ENCODE results near the gene SLCO3A1.

The SLCO3A1 gene

DNA sequence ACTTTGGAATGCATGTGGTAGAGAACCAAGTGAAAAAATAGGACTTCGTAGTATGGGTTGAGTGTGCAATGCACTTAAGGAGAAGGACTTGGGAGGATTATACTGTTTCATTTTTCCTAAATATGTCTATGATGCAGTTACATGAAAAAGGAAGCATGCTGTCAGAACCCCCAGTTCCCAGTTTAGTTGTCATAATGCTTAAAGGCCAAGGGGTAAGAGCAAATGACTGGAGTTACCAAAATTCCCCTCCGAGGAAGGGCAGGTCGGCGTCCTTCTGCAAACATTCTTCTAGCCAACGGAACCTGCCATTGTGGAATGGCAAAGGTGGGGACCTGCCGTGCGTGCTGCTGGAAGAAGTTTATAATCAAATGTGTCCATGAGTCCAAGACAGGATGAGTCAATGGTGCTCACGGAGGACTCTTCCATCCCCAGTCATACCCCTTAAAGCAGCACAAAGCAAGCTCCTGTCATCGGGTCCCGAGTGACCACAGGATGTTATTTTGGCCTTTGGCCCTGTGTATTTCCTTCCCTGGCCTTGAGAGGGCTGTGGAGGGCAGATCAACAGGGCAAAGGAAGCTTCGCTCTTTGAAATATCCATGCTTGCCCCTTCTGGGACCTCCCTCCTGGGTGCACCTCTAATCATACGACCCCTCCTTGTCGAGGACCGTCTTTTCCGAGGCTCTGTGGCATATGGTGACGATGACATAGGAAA is 93.2 kb downstream of the SLCO3A1 start:
- no peak overlapping the region for H3K4me3 ChIP-seq (ENCODE audit: low read depth, low read length)
- DNase-seq (ENCODE audit: low read depth) = no peak
- TF ChIP-seq CTCF (IDR thresholded peaks at IDR 0.05; ENCODE audit: low read depth, low read length, missing control alignments) = no peak

DNA sequence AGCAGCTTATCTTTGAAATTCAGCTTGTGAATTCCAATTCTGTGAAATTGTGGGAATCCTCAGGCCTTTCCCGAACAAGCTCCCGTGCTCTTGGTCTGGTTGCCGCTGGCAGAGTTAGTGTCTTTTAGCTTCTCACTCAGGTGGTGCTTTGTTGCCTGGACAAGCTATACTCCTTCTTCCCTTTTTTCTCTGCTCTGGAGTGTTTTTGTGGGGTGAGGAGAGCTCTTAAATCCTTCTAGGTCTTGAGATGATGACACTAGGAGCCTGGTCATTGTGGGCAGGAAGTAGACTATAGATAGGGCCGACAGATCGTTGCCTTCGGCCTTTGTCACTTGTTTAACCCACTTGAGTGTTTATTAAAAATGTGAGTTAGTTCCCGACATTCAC is 93.8 kb downstream of the SLCO3A1 start:
- no peak for TF ChIP-seq CTCF (IDR thresholded peaks at IDR 0.05; ENCODE audit: low read depth, low read length, missing control alignments)
- DNase-seq (ENCODE audit: low read depth) = no peak
- no peak overlapping the region for H3K4me3 ChIP-seq (ENCODE audit: low read depth, low read length)

DNA sequence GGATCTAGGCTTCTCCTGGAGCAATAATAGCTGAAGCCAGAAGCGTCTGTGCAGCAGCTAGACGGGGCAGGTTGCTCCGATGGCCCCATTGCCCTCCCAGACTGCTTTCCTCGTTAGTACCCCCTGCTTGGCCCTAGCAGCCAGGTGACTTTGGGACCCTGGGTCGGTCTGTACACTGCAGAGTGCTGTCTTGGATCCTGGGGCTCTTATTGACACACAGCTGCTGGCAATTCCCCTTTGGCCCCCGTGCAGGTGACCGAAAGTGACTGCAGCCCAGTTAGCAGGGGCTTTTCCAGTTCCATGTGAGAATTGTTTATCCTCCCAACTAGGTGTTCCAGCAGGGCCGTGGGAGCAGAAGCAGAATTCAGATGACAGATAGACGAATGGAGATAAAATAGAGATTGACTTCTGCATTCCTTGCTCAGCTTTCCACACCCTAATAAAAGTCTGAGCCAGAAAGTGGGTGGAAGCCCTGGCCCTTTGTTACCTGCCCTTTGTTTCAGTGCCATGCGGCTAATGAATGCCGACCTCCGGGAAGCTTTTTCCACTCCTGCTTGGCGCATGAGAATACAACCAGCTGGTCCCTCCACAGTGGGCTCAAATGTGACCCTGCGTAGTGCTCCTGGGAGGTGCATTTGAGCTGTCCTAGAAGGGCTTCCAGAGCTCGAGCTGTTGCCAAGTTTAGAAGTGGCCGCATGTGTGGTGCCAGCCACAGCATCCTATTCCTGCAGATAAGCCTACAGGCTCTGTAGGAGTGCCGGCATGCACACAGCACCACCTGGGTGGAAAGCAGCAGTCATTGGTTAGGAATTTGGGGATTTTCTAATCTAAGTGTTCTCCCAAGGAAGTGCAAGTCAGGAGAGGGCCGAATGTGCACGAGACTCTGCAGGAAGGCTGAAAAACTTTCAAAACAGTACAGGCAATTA is 94.4 kb downstream of the SLCO3A1 start:
- no peak overlapping the region for H3K4me3 ChIP-seq (ENCODE audit: low read depth, low read length)
- TF ChIP-seq CTCF (IDR thresholded peaks at IDR 0.05; ENCODE audit: low read depth, low read length, missing control alignments) = no peak
- no peak for DNase-seq (ENCODE audit: low read depth)

GRCh38 chr15:91949361-91949760 is 95.9 kb downstream of the SLCO3A1 start:
- no peak for TF ChIP-seq CTCF (IDR thresholded peaks at IDR 0.05; ENCODE audit: low read depth, low read length, missing control alignments)
- no peak for DNase-seq (ENCODE audit: low read depth)
- H3K4me3 ChIP-seq (ENCODE audit: low read depth, low read length) = no peak overlapping the region

- DNase-seq (ENCODE audit: low read depth) = no peak
- no peak for TF ChIP-seq CTCF (IDR thresholded peaks at IDR 0.05; ENCODE audit: low read depth, low read length, missing control alignments)
- no peak overlapping the region for H3K4me3 ChIP-seq (ENCODE audit: low read depth, low read length)
Measured at GRCh38 chr15:91950054-91950453, 96.5 kb downstream of the SLCO3A1 start.

- no peak for DNase-seq (ENCODE audit: low read depth)
- no peak overlapping the region for H3K4me3 ChIP-seq (ENCODE audit: low read depth, low read length)
- no peak for TF ChIP-seq CTCF (IDR thresholded peaks at IDR 0.05; ENCODE audit: low read depth, low read length, missing control alignments)
Measured at GRCh38 chr15:91950631-91951329, 97.3 kb downstream of the SLCO3A1 start.
